Right lobe of liver (tissue), 6 donors: Measurements from ENCODE around the gene NPL. TPM values are rescaled to one million over a fixed set of nuclear protein-coding genes. Genes with fewer than 3 reads are reported as not detected.

ENCODE experiments used
- ATAC-seq, 4 donors: fragments of 200-7000 bp; cut with Tn5 transposase; one replicate each; pipeline ENCODE4 v1.9.1; 2020; ENCODE audit warnings: mild to moderate bottlenecking in 4 of 4, moderate library complexity in 4 of 4
- DNase-seq, 3 donors: peaks; one replicate each; pipeline ENCODE4 v3.0.0-alpha.2; 2020
- H3K27ac ChIP-seq, 3 donors: fragments of 200-600 bp; one replicate each; pipeline ENCODE4 v1.8.0; 2022
- H3K27me3 ChIP-seq, 2 donors: fragments of 200-600 bp; one replicate each; pipeline ENCODE4 v1.8.0; 2022
- H3K36me3 ChIP-seq, 4 donors: fragments of 200-600 bp; sonication (generic) in 1 of 4; one replicate each; pipeline versions ENCODE4 v1.5.1 to v1.8.0; 2017 to 2022; ENCODE audit warnings: control low read depth in 1 of 4
- H3K4me1 ChIP-seq, 4 donors: fragments of 200-600 bp; sonication (generic) in 1 of 4; one replicate each; pipeline versions ENCODE4 v1.5.1 to v1.8.0; 2017 to 2022; ENCODE audit warnings: control low read depth in 1 of 4
- H3K4me3 ChIP-seq, 3 donors: fragments of 200-600 bp; one replicate each; pipeline ENCODE4 v1.8.0; 2022
- H3K9me3 ChIP-seq, 4 donors: fragments of 200-600 bp; sonication (generic) in 1 of 4; one replicate each; pipeline versions ENCODE4 v1.5.1 to v1.8.0; 2017 to 2022; ENCODE audit warnings: control low read depth in 1 of 4
- POLR2A ChIP-seq: fragments of 450-650 bp; IDR thresholded peaks from one replicate; pipeline ENCODE4 v1.6.1; 2017; ENCODE audit warnings: antibody characterized with exemption, mild to moderate bottlenecking
- WGBS: methylation state at CpG from one replicate; pipeline ENCODE4 v1.1.6; 2018; ENCODE audit warnings: low coverage, low lambda C conversion rate; ENCODE audit not compliant: insufficient coverage; ENCODE audit errors: missing lambda C conversion rate; 5-methylcytosine and 5-hydroxymethylcytosine counted together
- intact Hi-C, 2 donors: fragments of 100-400 bp; cut with DNase I; formaldehyde crosslinking; loops; one replicate each; pipeline versions ENCODE4 v1.11.2 to v1.14.1; 2022
- total RNA-seq, 6 experiments: library from RNA; depleted of rRNA in 2 of 6; stranded (reverse); fragments of >200 nt in 2 of 6; fragmentation: NEBNext Ultra II Directional in 3 of 6; extraction: Animal tissue kit (Norgen Biotek cat#: 25700) in 3 of 6; gene quantifications; one replicate each; pipeline versions ENCODE4 v1.1.0 to v1.2.4, GENCODE V29; 2016 to 2023
- TF ChIP-seq, protein P1 (sequence below), 4 donors: fragments of 200-600 bp in 3 of 4; fragments of 450-650 bp in 1 of 4; IDR thresholded peaks; one replicate each; pipeline versions ENCODE4 v1.5.1 to v1.8.0; 2016 to 2022; ENCODE audit warnings: antibody characterized with exemption in 4 of 4, mild to moderate bottlenecking in 2 of 4
- donor health status: DM: no; HTN: yes; CAD: no.
- donor health status: DM: no; HTN: no; CAD: no.
- donor health status: DM: no; HTN: no; CAD: no.
- donor health status: DM: no; HTN: yes; CAD: no.
- donor health status: DM: no; HTN: yes; CAD: no.

NPL gene
- total RNA-seq, 6 experiments from 2014 or later, result 10.1 to 28.1 (median 14.4) TPM

DNA sequence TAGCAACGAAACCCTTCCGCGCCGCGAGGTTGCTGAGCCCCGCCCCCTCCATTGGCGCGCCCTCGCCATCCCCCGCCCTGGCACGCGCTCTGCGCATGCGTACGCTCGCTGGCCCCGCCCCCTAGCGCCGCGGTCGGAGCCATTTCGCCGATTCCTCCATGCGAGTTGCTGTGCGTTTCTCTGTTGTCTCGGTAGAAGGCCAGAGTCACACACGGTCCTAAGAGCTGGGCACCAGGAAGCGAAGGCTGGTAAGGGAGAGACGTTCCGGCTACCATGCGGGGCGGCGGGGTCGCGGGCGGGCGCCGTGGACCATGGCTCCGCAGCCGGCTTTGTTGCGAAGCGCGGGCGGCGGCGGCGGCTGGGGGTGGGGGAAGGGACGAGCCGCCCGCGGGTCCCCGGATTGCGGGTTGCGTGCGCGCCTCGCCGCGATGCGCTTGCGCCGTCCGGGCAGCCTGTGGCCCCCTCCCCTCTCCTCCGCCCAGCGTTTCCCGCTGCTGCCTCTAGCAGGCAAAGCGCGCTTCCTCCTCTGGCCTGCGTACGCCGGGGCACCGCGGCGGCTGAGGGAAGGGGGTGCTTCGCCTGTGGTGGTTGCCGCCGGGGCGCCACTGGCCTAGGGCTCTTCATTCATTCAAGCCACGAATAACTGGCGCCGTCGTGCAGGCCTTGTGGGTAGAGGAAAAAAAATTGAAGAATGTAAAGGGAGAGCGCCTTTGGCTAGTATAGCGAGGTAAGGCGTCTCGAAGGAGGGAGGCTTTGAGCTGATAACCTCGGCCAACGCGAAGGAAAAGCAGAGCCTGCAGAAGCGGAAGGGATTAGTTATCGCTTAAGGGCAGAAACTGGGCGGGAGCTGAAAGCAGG, 49.9 kb downstream of the NPL start, which contains the start of gene DHX9:
Gene DHX9, plus strand, starts transcription at position 139 of the 858 bp plus-strand sequence. CDS start 3,220 bp downstream, outside the sequence.
- DNase-seq (peak; percentile 95 to 96 (median 96)), ATAC-seq (peak; percentile 91 to 95 (median 93))
- intact Hi-C loops, result no loop called here
- TF ChIP-seq, protein P1, sequence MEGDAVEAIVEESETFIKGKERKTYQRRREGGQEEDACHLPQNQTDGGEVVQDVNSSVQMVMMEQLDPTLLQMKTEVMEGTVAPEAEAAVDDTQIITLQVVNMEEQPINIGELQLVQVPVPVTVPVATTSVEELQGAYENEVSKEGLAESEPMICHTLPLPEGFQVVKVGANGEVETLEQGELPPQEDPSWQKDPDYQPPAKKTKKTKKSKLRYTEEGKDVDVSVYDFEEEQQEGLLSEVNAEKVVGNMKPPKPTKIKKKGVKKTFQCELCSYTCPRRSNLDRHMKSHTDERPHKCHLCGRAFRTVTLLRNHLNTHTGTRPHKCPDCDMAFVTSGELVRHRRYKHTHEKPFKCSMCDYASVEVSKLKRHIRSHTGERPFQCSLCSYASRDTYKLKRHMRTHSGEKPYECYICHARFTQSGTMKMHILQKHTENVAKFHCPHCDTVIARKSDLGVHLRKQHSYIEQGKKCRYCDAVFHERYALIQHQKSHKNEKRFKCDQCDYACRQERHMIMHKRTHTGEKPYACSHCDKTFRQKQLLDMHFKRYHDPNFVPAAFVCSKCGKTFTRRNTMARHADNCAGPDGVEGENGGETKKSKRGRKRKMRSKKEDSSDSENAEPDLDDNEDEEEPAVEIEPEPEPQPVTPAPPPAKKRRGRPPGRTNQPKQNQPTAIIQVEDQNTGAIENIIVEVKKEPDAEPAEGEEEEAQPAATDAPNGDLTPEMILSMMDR (IDR thresholded peaks at IDR 0.05), result peak in 1 of 4 donors; percentile 7
- TF ChIP-seq POLR2A, result peak; percentile 84
- peaks cover 0 to 26% (median 11%) of the 10 kb centered on the region in 4 donors for H3K4me1 ChIP-seq
- peak within 1 kb of the TSS; percentile 81 to 91 (median 90) for H3K4me3 ChIP-seq
- peaks cover under 1 to 12% (median 5%) of the 10 kb centered on the region in 4 donors for H3K36me3 ChIP-seq
- peak within 1 kb of the TSS; percentile 69 to 86 (median 80) for H3K27ac ChIP-seq
- no peaks in the 10 kb centered on the region for H3K9me3 ChIP-seq
- WGBS, result 0% methylated on average over 28 of the region's 92 CpGs
- H3K27me3 ChIP-seq, result no peaks in the 10 kb centered on the region

DNA sequence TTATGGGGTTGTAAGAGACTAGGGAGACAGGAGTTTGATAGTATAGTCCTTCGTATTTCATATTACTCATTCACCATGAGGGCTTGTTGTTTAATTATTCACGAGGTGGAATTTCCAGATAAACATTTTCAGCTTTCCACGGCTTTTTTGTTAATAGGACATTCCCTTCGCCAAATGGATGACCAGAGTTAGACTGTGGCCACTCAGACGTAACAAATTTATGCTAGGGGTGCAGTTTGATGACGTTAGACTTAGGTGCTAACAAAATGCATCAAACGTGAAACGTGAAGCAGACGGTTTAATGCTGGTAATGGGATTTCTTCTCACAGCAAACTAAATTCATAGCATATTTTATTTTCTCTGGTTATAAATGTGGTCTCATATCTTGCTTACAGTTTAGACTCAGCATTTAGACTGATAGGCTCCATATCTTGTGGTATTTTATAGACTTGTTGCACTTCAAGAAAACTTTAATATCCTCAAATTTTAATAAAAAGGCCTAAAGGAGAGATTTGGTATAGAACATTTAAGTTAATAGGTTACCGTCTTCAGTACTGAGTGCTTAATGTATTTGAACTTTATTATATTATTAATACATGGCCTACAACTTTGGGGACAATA, 51.9 kb downstream of the NPL start:
- no peak for TF ChIP-seq POLR2A
- TF ChIP-seq, protein P1 (IDR thresholded peaks at IDR 0.05), result no peak

DNA sequence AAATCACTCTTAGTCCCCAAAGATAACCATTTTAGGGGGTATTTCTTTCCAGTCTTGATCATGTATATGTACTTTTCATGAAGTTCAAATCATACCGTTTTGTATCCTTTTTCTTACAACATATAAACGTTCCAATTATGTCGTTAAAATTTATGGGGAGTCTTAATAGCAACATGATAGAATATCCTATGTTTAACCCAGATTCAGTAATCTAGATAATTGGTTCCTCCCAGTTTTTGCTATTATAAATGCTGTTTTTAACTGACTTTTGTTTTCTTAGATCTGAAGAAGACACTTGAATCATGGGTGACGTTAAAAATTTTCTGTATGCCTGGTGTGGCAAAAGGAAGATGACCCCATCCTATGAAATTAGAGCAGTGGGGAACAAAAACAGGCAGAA, 52.7 kb downstream of the NPL start:
- intact Hi-C loops, result no loop called here
- Histone ChIP-seq H3K27me3 (no peaks in the 10 kb centered on the region), H3K9me3 (no peaks in the 10 kb centered on the region), H3K4me3 (no peak overlapping the region), H3K4me1 (peaks cover 0 to 26% (median 11%) of the 10 kb centered on the region in 4 donors), H3K36me3 (peaks cover 4 to 25% (median 14%) of the 10 kb centered on the region in 4 donors), H3K27ac (no peak overlapping the region)
- no peak for TF ChIP-seq POLR2A
- TF ChIP-seq, protein P1 (IDR thresholded peaks at IDR 0.05), result no peak
- WGBS, result 44% methylated on average over 4 of the region's 4 CpGs
- ATAC-seq, result no peak
- no peak for DNase-seq

More for the DNA sequence above, 51.9 kb downstream of the NPL start:
- H3K27me3 ChIP-seq, result no peaks in the 10 kb centered on the region
- H3K4me1 ChIP-seq, result peaks cover 0 to 26% (median 11%) of the 10 kb centered on the region in 4 donors
- no peak for ATAC-seq
- no peaks in the 10 kb centered on the region for H3K9me3 ChIP-seq
- no peak overlapping the region for H3K4me3 ChIP-seq
- 33% methylated on average over 10 of the region's 10 CpGs for WGBS
- H3K27ac ChIP-seq, result no peak overlapping the region
- peaks cover 3 to 19% (median 10%) of the 10 kb centered on the region in 4 donors for H3K36me3 ChIP-seq
- intact Hi-C loops, result no loop called here
- no peak for DNase-seq

DNA sequence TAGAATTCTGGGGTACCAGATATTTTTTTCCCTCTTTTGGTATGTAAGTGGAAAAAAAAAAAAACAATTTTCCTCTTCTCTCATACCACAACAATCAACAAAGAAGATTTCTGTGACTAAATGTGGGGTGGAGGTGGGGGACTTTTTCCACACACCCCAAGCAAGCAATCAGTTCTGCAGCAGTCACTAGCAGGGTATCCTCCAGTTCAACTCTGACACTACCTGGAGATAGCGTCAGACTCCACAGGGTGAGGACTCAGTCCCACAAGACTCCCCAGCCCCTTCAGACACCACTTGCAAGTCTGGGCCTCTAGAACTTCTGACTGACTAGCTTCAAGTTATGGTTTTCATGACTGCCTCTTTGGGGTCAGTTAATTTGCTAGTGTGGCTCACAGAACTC, 55.8 kb downstream of the NPL start:
- Histone ChIP-seq H3K36me3 (peaks cover 4 to 51% (median 28%) of the 10 kb centered on the region in 4 donors), H3K4me1 (peaks cover 0 to 19% (median 9%) of the 10 kb centered on the region in 4 donors)
- ATAC-seq, result no peak

More for the DNA sequence above, 55.8 kb downstream of the NPL start:
- no peak for DNase-seq
- Histone ChIP-seq H3K4me3 (no peak overlapping the region), H3K9me3 (no peaks in the 10 kb centered on the region), H3K27me3 (no peaks in the 10 kb centered on the region), H3K27ac (no peak overlapping the region)
- TF ChIP-seq, protein P1 (IDR thresholded peaks at IDR 0.05), result no peak
- no peak for TF ChIP-seq POLR2A
- intact Hi-C loops, result no loop called here
- WGBS, result 80% methylated on average over 1 of the region's 1 CpG
